NB4 (cell line): Measurements from ENCODE around the gene PARD3.
A peak's percentile ranks its signal among the peaks of the same experiment; 100 is the strongest.

Source experiments
- DNase-seq: peaks from one replicate; pipeline ENCODE4 v3.0.0; 2010; ENCODE audit warnings: low read depth
- H3K4me3 ChIP-seq: one replicate; pipeline ENCODE4 v1.5.1; 2011; ENCODE audit warnings: mild to moderate bottlenecking, low read depth, low read length, moderate library complexity
- CTCF ChIP-seq: IDR thresholded peaks from one replicate; pipeline ENCODE4 v1.5.1; 2012; ENCODE audit warnings: low read depth, low read length
- MAX ChIP-seq: IDR thresholded peaks from 2 replicates; pipeline ENCODE4 v1.6.1; 2011; ENCODE audit warnings: low read depth, low read length
- MYC ChIP-seq: IDR thresholded peaks from 2 replicates; pipeline ENCODE4 v1.6.1; 2011; ENCODE audit warnings: low read depth, low read length
- POLR2A ChIP-seq: IDR thresholded peaks from 2 replicates; pipeline ENCODE4 v1.6.1; 2011; ENCODE audit warnings: mild to moderate bottlenecking; ENCODE audit not compliant: insufficient read length; ENCODE audit errors: extremely low read depth

The PARD3 gene

GRCh38 chr10:34612938-34613337, 202.2 kb downstream of the PARD3 start:
- H3K4me3 ChIP-seq = no peak overlapping the region
- DNase-seq = no peak
- TF ChIP-seq MAX (no peak), POLR2A (no peak), CTCF (no peak), MYC (no peak)

DNA sequence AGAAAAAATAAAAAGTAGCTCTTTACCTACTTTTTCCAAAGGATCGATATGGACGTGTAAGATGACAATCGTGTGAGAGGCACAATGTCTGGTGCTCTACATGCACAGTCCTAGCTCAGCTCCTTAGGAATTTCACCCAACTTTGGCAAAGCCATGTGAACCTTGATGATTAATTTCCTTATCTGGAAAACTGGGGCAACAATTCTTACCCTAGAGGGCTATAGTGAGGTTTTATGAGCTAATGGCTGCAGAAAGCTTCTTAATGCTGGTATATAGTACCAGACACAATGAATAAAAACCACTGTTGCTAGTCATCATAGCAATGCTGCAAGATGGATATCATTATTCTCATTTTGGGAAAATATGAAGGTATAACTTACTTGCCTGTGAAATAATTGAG, 202.7 kb downstream of the PARD3 start:
- H3K4me3 ChIP-seq = no peak overlapping the region
- TF ChIP-seq MAX = no peak
- TF ChIP-seq MYC = no peak
- no peak for TF ChIP-seq CTCF
- no peak for TF ChIP-seq POLR2A
- DNase-seq = no peak

- TF ChIP-seq MAX (no peak), POLR2A (no peak), MYC (no peak), CTCF (no peak)
- peak; percentile 21 for DNase-seq
- H3K4me3 ChIP-seq = no peak overlapping the region
Measured at GRCh38 chr10:34609287-34609940, 205.7 kb downstream of the PARD3 start.

GRCh38 chr10:34607894-34608293, 207.2 kb downstream of the PARD3 start:
- no peak for DNase-seq
- TF ChIP-seq MAX (no peak), CTCF (no peak), POLR2A (no peak), MYC (no peak)
- no peak overlapping the region for H3K4me3 ChIP-seq

DNA sequence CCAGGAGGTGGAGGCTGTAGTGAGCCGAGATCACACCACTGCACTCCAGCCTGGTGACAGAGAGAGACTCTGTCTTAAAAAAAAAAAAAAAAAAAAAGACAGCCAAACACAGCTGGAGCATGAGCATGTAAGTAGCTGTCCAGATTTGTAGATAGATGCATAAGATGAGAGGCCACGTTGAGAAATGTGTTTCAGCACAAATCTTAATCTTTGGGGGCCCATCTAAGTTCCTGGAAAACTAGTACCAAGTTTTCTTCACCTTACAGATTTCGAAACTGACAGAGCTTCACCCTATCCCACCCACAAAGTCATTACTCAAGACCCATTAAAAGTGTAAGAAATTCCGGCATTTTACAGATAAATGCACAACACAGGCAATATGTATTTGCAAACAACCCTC, 208.2 kb downstream of the PARD3 start:
- no peak overlapping the region for H3K4me3 ChIP-seq
- TF ChIP-seq MYC = no peak
- TF ChIP-seq POLR2A = no peak
- TF ChIP-seq MAX = no peak
- TF ChIP-seq CTCF = no peak
- DNase-seq = no peak

- H3K4me3 ChIP-seq = no peak overlapping the region
- TF ChIP-seq CTCF (no peak), MAX (no peak), POLR2A (no peak), MYC (no peak)
- DNase-seq = no peak
Measured at GRCh38 chr10:34602478-34602877, 212.6 kb downstream of the PARD3 start.
